HL-60 (cell line): ENCODE results near the gene DNM3.

ENCODE experiments used
- CTCF ChIP-seq: IDR thresholded peaks from one replicate; pipeline ENCODE4 v1.5.1; 2011; ENCODE audit warnings: low read length, control low read depth, inconsistent platforms; ENCODE audit not compliant: insufficient read depth
- POLR2AphosphoS5 ChIP-seq: IDR thresholded peaks from 2 replicates; pipeline ENCODE4 v1.6.1; 2012; ENCODE audit warnings: low read depth
- REST ChIP-seq: IDR thresholded peaks from 2 replicates; pipeline ENCODE4 v1.6.1; 2012; ENCODE audit warnings: low read depth; ENCODE audit not compliant: insufficient replicate concordance
- SPI1 ChIP-seq: IDR thresholded peaks from 2 replicates; pipeline ENCODE4 v1.6.1; 2012; ENCODE audit warnings: low read depth, mild to moderate bottlenecking, borderline replicate concordance

- TF ChIP-seq SPI1 (no peak), CTCF (no peak), POLR2AphosphoS5 (no peak), REST (no peak)
These were observed 58.5 kb downstream of the DNM3 start for GRCh38 chr1:171899838-171900237.
